ENCODE measurements around the gene GNG7.
A peak's percentile ranks its signal among the peaks of the same experiment; 100 is the strongest.
"Not testable (repeated sequence)": the region's sequence is repeated elsewhere in the genome, so short reads cannot be mapped to it uniquely, and the experiment has no call there.

GNG7 gene

GRCh38 chr19:2567580-2567979 is 134.9 kb downstream of the GNG7 start:
- DNase-seq (ENCODE audit: low spot score) = no peak
- no peak for TF ChIP-seq CTCF (conservative IDR thresholded peaks at IDR 0.05; ENCODE audit: low read depth)
- ChIA-PET POLR2A (ENCODE audit: low non-redundant PET) (interaction anchor here (0.6 kb wide), 1 partner anchor 682 kb away, joined by 4 read pairs; the partner anchor contains the start of gene ABHD17A), CTCF (no interaction called here)
- peak overlapping the region; percentile 27; the same call in 1 of the 2 replicates for H3K27ac ChIP-seq

GRCh38 chr19:2563546-2563945 is 138.9 kb downstream of the GNG7 start:
- DNase-seq (ENCODE audit: low spot score); H3K27ac ChIP-seq; POLR2A ChIA-PET (ENCODE audit: low non-redundant PET); CTCF ChIA-PET: not testable (repeated sequence)

GRCh38 chr19:2561895-2562294 is 140.6 kb downstream of the GNG7 start:
- no peak for DNase-seq (ENCODE audit: low spot score)
- ChIA-PET CTCF (interaction anchor here (1.5 kb wide), 1 partner anchor 75 kb away, joined by 3 read pairs; no protein-coding TSS in a partner anchor), POLR2A (ENCODE audit: low non-redundant PET) (no interaction called here)
- H3K27ac ChIP-seq = no peak overlapping the region
- no peak for TF ChIP-seq CTCF (conservative IDR thresholded peaks at IDR 0.05; ENCODE audit: low read depth)

GRCh38 chr19:2561221-2561620 is 141.3 kb downstream of the GNG7 start:
- ChIA-PET POLR2A (ENCODE audit: low non-redundant PET) (no interaction called here), CTCF (interaction anchor here (1.5 kb wide), 1 partner anchor 76 kb away, joined by 3 read pairs; no protein-coding TSS in a partner anchor)
- no peak overlapping the region for H3K27ac ChIP-seq
- DNase-seq (ENCODE audit: low spot score) = no peak
- no peak for TF ChIP-seq CTCF (conservative IDR thresholded peaks at IDR 0.05; ENCODE audit: low read depth)

- no peak overlapping the region for H3K27ac ChIP-seq
- ChIA-PET CTCF (no interaction called here), POLR2A (ENCODE audit: low non-redundant PET) (no interaction called here)
Measured at GRCh38 chr19:2560369-2560768, 142.1 kb downstream of the GNG7 start.

GRCh38 chr19:2558543-2558942 is 144.0 kb downstream of the GNG7 start:
- ChIA-PET POLR2A (ENCODE audit: low non-redundant PET) (no interaction called here), CTCF (no interaction called here)
- no peak for DNase-seq (ENCODE audit: low spot score)
- TF ChIP-seq CTCF (conservative IDR thresholded peaks at IDR 0.05; ENCODE audit: low read depth) = no peak
- no peak overlapping the region for H3K27ac ChIP-seq

More at GRCh38 chr19:2560369-2560768, 142.1 kb downstream of the GNG7 start:
- no peak for TF ChIP-seq CTCF (conservative IDR thresholded peaks at IDR 0.05; ENCODE audit: low read depth)
- no peak for DNase-seq (ENCODE audit: low spot score)

- POLR2A ChIA-PET (ENCODE audit: low non-redundant PET); H3K27ac ChIP-seq; CTCF ChIA-PET: not testable (repeated sequence)
Measured at GRCh38 chr19:2558131-2558530, 144.4 kb downstream of the GNG7 start.

GRCh38 chr19:2557093-2557440 is 145.4 kb downstream of the GNG7 start:
- no peak for TF ChIP-seq CTCF (conservative IDR thresholded peaks at IDR 0.05; ENCODE audit: low read depth)
- CTCF ChIA-PET = no interaction called here
- DNase-seq (ENCODE audit: low spot score) = no peak
- POLR2A ChIA-PET (ENCODE audit: low non-redundant PET) = no interaction called here
- H3K27ac ChIP-seq = no peak overlapping the region

More at GRCh38 chr19:2558131-2558530, 144.4 kb downstream of the GNG7 start:
- not testable (repeated sequence) for DNase-seq (ENCODE audit: low spot score)

All from RWPE1 (cell line).